Activated naive CD8-positive, alpha-beta T cell treated with anti-CD3 and anti-CD28 coated beads, Interleukin-2, amount 10 ng/mL, durations not matched to agents 7 days and 5 days (primary cell): ENCODE data around the gene BRAP. TPM values are rescaled to one million over a fixed set of nuclear protein-coding genes. Genes with fewer than 3 reads are reported as not detected.
A peak's percentile ranks its signal among the peaks of the same experiment; 100 is the strongest.
"Not testable (repeated sequence)": the region's sequence is repeated elsewhere in the genome, so short reads cannot be mapped to it uniquely, and the experiment has no call there.

Experiments used
- ATAC-seq: fragments of 150-1000 bp; cut with Tn5 transposase; one replicate; pipeline ENCODE4 v1.10.0; 2021; ENCODE audit warnings: low read depth, moderate library complexity
- POLR2A ChIA-PET: fragments of 350-600 bp; sonication (Branson Sonifier 250); formaldehyde crosslinking; loops from one replicate; lab custom pipeline; 2021; ENCODE audit warnings: antibody characterized with exemption; lab: Charles Lee
- DNase-seq: peaks from one replicate; pipeline ENCODE4 v3.0.0; 2021
- H3K27ac Mint-ChIP-seq: one replicate; pipeline ENCODE4 v1.8.0; 2022; ENCODE audit warnings: mild to moderate bottlenecking, mixed read lengths
- H3K27me3 Mint-ChIP-seq: one replicate; pipeline ENCODE4 v1.8.0; 2022; ENCODE audit warnings: mild to moderate bottlenecking, moderate library complexity, mixed read lengths
- H3K36me3 Mint-ChIP-seq: one replicate; pipeline ENCODE4 v1.8.0; 2021; ENCODE audit warnings: mild to moderate bottlenecking, mixed read lengths
- H3K4me1 Mint-ChIP-seq: one replicate; pipeline ENCODE4 v1.8.0; 2021; ENCODE audit warnings: mixed read lengths
- H3K4me3 Mint-ChIP-seq: one replicate; pipeline ENCODE4 v1.8.0; 2022; ENCODE audit warnings: mild to moderate bottlenecking, moderate library complexity, mixed read lengths
- H3K9me3 Mint-ChIP-seq: one replicate; pipeline ENCODE4 v1.8.0; 2021; ENCODE audit warnings: mixed read lengths
- total RNA-seq, 2 experiments: library from RNA; stranded (reverse); gene quantifications; one replicate each; pipeline ENCODE4 v1.2.3, GENCODE V29; 2021

BRAP gene
- total RNA-seq, 2 experiments from 2014 or later, result 21.1 to 21.6 TPM

GRCh38 chr12:111693818-111694217, 8.1 kb upstream of the BRAP start:
- H3K36me3 Mint-ChIP-seq, result peaks cover 12% of the 10 kb centered on the region
- peaks cover 2% of the 10 kb centered on the region for H3K4me1 Mint-ChIP-seq
- H3K27ac Mint-ChIP-seq, result no peak overlapping the region
- no peaks in the 10 kb centered on the region for H3K9me3 Mint-ChIP-seq
- POLR2A ChIA-PET, result interaction anchor here (2.3 kb wide), 1 partner anchor 8 kb away, joined by 8 read pairs; the partner anchor contains the start of genes ACAD10 and BRAP
- H3K27me3 Mint-ChIP-seq, result no peaks in the 10 kb centered on the region
- ATAC-seq (no peak), DNase-seq (no peak)
- no peak overlapping the region for H3K4me3 Mint-ChIP-seq

DNA sequence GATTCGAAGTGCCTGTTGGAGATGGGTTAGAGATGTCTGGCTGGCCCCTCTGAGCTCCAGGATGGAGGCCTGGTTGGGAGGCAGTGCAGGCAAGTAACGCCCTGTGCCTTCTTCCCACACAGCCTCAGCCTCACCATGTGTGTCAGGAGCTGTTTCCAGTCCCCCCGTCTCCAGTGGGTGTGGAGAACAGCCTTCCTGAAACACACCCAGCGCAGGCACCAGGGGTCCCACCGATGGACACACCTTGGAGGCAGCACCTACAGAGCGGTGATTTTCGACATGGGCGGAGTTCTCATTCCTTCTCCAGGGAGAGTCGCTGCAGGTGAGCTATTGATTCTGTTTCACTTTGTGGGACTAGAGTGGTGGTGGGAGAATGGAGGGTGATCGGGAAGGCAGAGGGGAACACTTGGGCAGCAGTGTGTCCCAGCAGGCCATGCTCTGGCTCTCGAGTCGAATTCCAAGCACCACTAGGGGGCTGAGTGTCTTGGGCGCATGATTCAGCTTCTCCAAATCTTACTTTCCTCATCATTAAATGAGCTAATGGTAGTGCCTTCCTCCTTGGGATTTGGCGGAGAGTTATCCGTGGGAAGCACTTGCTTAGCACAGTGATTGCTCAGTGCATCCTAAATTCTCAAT, 6.9 kb upstream of the BRAP start:
- Mint-ChIP-seq H3K36me3 (peaks cover 9% of the 10 kb centered on the region), H3K4me3 (no peak overlapping the region), H3K9me3 (no peaks in the 10 kb centered on the region), H3K27ac (no peak overlapping the region), H3K27me3 (no peaks in the 10 kb centered on the region), H3K4me1 (peaks cover 2% of the 10 kb centered on the region)
- POLR2A ChIA-PET, result interaction anchor here (0.5 kb wide), 1 partner anchor 241 kb away, joined by 4 read pairs; no protein-coding TSS in a partner anchor
- no peak for ATAC-seq
- DNase-seq, result no peak

GRCh38 chr12:111691262-111691661, 5.5 kb upstream of the BRAP start:
- ATAC-seq (no peak), DNase-seq (no peak)
- Mint-ChIP-seq H3K36me3 (peaks cover 10% of the 10 kb centered on the region), H3K4me3 (no peak overlapping the region), H3K27me3 (no peaks in the 10 kb centered on the region), H3K9me3 (no peaks in the 10 kb centered on the region), H3K4me1 (peaks cover 15% of the 10 kb centered on the region), H3K27ac (no peak overlapping the region)
- POLR2A ChIA-PET, result interaction anchor here (0.7 kb wide), 2 partner anchors 57 to 264 kb away, joined by 3 to 4 read pairs; no protein-coding TSS in a partner anchor

GRCh38 chr12:111687952-111688351, 2.2 kb upstream of the BRAP start:
- ATAC-seq, result no peak
- POLR2A ChIA-PET, result no interaction called here
- Mint-ChIP-seq H3K36me3 (peaks cover 9% of the 10 kb centered on the region), H3K27me3 (no peaks in the 10 kb centered on the region), H3K27ac (no peak overlapping the region), H3K4me3 (no peak overlapping the region), H3K4me1 (peaks cover 30% of the 10 kb centered on the region), H3K9me3 (no peaks in the 10 kb centered on the region)
- no peak for DNase-seq

GRCh38 chr12:111687255-111687654, 1.5 kb upstream of the BRAP start:
- H3K4me1 Mint-ChIP-seq, result peaks cover 30% of the 10 kb centered on the region
- no peaks in the 10 kb centered on the region for H3K9me3 Mint-ChIP-seq
- DNase-seq (no peak), ATAC-seq (no peak)
- peaks cover 11% of the 10 kb centered on the region for H3K36me3 Mint-ChIP-seq
- H3K27me3 Mint-ChIP-seq, result no peaks in the 10 kb centered on the region
- H3K4me3 Mint-ChIP-seq, result peak overlapping the region; percentile 91
- peak overlapping the region; percentile 96 for H3K27ac Mint-ChIP-seq
- POLR2A ChIA-PET, result no interaction called here

DNA sequence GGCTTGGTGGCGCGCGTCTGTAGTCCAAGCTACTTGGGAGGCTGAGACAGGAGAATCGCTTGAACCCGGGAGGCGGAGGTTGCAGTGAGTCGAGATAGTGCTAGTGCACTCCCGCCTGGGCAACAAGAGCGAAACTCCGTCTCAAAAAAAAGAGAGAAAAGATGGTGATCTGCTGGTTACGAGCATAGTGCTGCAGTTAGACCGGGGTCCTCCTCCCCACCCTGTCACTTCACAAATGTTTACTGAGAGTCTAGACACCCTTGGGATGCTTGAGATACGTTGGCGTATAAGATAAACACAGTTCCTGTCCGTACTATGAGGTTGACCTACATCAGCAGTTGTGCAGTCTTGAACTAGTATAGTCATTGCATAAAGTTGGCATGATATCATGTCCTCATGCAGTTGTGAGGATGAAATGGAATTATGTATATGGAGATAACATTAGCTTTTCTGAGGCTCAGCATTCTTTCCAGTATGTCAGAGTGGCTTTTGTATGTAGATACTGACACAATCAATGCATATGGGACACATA, 884 bp upstream of the BRAP start:
- Mint-ChIP-seq H3K36me3 (peaks cover 9% of the 10 kb centered on the region), H3K27ac (peak overlapping the region; percentile 96), H3K27me3 (no peaks in the 10 kb centered on the region), H3K4me1 (peaks cover 28% of the 10 kb centered on the region), H3K4me3 (peak overlapping the region; percentile 91), H3K9me3 (no peaks in the 10 kb centered on the region)
- no peak for ATAC-seq
- DNase-seq, result no peak
- POLR2A ChIA-PET, result interaction anchor here (1.2 to 1.6 kb wide), 5 partner anchors 8 to 242 kb away, joined by 3 to 9 read pairs (median 8); partner anchors contain the start of gene MAPKAPK5

GRCh38 chr12:111685322-111685810, 390 bp downstream of the BRAP start:
- POLR2A ChIA-PET, result interaction anchor here (0.7 to 1.6 kb wide), 11 partner anchors 9 to 731 kb away, joined by 3 to 9 read pairs (median 6); partner anchors contain the start of genes ATXN2 and MAPKAPK5
- H3K9me3 Mint-ChIP-seq, result no peaks in the 10 kb centered on the region
- H3K4me3 Mint-ChIP-seq, result peak overlapping the region; percentile 91
- no peaks in the 10 kb centered on the region for H3K27me3 Mint-ChIP-seq
- DNase-seq (no peak), ATAC-seq (no peak)
- peaks cover 9% of the 10 kb centered on the region for H3K36me3 Mint-ChIP-seq
- peak overlapping the region; percentile 90 for H3K27ac Mint-ChIP-seq
- peaks cover 28% of the 10 kb centered on the region for H3K4me1 Mint-ChIP-seq

- H3K27me3 Mint-ChIP-seq, H3K9me3 Mint-ChIP-seq, ATAC-seq, DNase-seq, H3K36me3 Mint-ChIP-seq: not testable (repeated sequence)
- Mint-ChIP-seq H3K4me3 (peak overlapping the region; percentile 91), H3K27ac (peak overlapping the region; percentile 90), H3K4me1 (peaks cover 28% of the 10 kb centered on the region)
- POLR2A ChIA-PET, result interaction anchor here (1.1 to 1.2 kb wide), 2 partner anchors 16 to 732 kb away, joined by 3 to 6 read pairs; no protein-coding TSS in a partner anchor
These were observed 1.1 kb downstream of the BRAP start for GRCh38 chr12:111684485-111685198.

DNA sequence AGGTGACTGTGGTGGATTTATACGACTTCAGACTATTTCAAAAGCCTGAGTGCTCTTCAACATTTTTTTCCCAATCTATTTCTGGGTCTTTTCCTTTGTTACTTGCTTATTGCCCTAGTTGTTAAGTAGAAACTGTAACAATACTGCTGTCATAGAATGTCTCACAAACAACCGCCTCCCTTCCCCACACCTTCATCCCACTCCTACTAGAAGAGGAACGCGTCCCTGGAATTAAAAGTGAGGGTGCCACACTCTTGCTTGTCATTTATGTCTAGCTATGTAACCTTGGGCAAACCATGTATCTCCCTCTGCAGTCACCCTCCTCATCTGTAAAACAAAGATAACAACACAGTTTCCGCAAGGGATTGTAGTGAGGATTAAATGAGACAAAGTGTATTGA, 8.6 kb downstream of the BRAP start:
- Mint-ChIP-seq H3K27me3 (no peaks in the 10 kb centered on the region), H3K4me1 (no peaks in the 10 kb centered on the region), H3K9me3 (no peaks in the 10 kb centered on the region), H3K27ac (no peak overlapping the region), H3K4me3 (no peak overlapping the region), H3K36me3 (peaks cover 7% of the 10 kb centered on the region)
- DNase-seq (no peak), ATAC-seq (no peak)
- POLR2A ChIA-PET, result interaction anchor here (2.2 kb wide), 1 partner anchor 9 kb away, joined by 9 read pairs; the partner anchor contains the start of genes ACAD10 and BRAP

- DNase-seq (no peak), ATAC-seq (no peak)
- peaks cover 13% of the 10 kb centered on the region for H3K36me3 Mint-ChIP-seq
- H3K4me3 Mint-ChIP-seq, result no peak overlapping the region
- H3K4me1 Mint-ChIP-seq, result no peaks in the 10 kb centered on the region
- no peak overlapping the region for H3K27ac Mint-ChIP-seq
- POLR2A ChIA-PET, result no interaction called here
- H3K9me3 Mint-ChIP-seq, result no peaks in the 10 kb centered on the region
- H3K27me3 Mint-ChIP-seq, result no peaks in the 10 kb centered on the region
These were observed 12.3 kb downstream of the BRAP start for GRCh38 chr12:111673503-111673902.

DNA sequence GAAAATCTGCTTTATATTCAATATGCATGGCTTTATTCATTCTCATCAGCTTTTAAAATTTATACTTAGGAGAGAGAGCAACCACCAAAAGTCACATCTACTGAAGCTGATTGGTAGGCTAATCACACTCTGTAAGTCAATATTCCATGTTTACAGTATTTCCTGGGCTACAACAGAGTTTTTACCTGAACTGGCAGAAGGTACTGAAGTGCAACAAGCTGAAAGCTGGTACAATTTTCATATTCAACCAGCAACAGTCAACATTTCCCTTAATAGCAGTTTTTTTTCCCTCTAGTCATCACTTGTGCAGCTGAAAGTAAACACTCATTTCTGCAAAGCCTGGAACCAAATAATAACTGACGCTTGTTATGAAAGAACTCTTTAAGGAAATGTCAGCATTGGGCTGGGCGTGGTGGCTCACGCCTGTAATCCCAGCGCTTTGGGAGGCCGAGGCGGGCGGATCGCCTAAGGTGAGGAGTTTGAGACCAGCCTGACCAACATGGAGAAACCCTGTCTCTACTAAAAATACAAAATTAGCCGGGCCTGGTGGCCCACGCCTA, 12.9 kb downstream of the BRAP start:
- H3K27me3 Mint-ChIP-seq, result no peaks in the 10 kb centered on the region
- peaks cover 13% of the 10 kb centered on the region for H3K36me3 Mint-ChIP-seq
- H3K4me1 Mint-ChIP-seq, result no peaks in the 10 kb centered on the region
- no peaks in the 10 kb centered on the region for H3K9me3 Mint-ChIP-seq
- POLR2A ChIA-PET, result no interaction called here
- no peak overlapping the region for H3K27ac Mint-ChIP-seq
- DNase-seq (no peak), ATAC-seq (no peak)
- no peak overlapping the region for H3K4me3 Mint-ChIP-seq

DNA sequence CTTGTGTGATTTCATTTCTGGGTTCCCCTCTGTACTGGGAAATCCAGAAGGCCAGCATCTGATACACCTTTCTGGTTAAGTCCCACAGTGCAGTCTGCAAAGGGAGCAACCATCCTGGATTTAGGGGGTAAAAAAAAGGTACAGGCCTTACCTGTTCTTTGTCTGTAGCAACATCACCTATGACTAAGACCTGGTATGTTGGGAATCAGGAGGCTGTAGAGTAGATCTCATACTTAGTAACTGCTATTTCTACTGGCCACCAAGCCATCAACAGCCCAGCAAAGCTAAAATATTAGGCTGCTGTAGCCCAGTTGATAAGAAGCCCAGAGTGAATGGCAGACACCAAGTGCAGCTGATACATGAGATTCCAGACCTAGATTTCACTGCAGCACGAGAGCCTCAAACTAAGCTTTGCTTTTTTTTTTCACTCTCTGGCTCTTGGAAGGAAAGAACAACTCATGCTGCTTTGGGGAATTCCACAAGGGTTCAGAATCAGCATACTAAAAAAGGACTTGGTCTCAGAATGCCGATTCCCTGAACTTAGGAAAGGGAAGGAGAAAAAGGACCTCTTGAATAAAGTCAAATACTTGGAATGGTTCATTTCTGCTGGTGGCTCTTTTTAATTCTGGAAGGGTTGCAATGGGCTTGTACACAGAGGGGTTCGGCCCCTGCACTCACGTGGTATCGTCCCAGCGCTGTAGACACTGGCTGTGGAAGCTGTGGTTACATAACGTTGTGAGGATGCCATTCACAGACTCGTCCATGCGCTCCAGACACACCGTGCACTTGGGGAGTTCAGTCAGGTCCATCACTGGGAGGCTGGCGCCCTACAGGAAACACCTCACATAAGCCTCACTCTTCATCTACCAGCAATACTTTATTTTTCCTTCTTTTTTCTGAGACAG, 20.5 kb downstream of the BRAP start:
- POLR2A ChIA-PET, result no interaction called here
- Mint-ChIP-seq H3K4me3 (no peak overlapping the region), H3K27ac (no peak overlapping the region), H3K27me3 (no peaks in the 10 kb centered on the region), H3K4me1 (peaks cover 2% of the 10 kb centered on the region), H3K36me3 (peaks cover 27% of the 10 kb centered on the region), H3K9me3 (no peaks in the 10 kb centered on the region)
- DNase-seq, result no peak
- no peak for ATAC-seq
